Activated CD4-positive, alpha-beta T cell treated with anti-CD3 and anti-CD28 coated beads for 36 hours (primary cell): Measurements from ENCODE around the gene EIF4EBP2. TPM values are rescaled to one million over a fixed set of nuclear protein-coding genes. Genes with fewer than 3 reads are reported as not detected.
A peak's percentile ranks its signal among the peaks of the same experiment; 100 is the strongest.

ENCODE experiments used
- ATAC-seq: fragments of 200-7000 bp; cut with Tn5 transposase; one replicate; pipeline ENCODE4 v1.10.0; 2021; ENCODE audit warnings: mild to moderate bottlenecking, moderate library complexity
- CTCF ChIA-PET: fragments of 350-600 bp; sonication (Branson Sonifier 250); formaldehyde crosslinking; loops from one replicate; lab custom pipeline; 2021; ENCODE audit warnings: antibody characterized with exemption; lab: Charles Lee
- POLR2A ChIA-PET: fragments of 350-600 bp; sonication (Branson Sonifier 250); formaldehyde crosslinking; loops from one replicate; lab custom pipeline; 2021; ENCODE audit warnings: antibody characterized with exemption, inconsistent platforms; lab: Charles Lee
- DNase-seq: peaks from one replicate; pipeline ENCODE4 v3.0.0-alpha.2; 2020
- H3K27ac Mint-ChIP-seq: one replicate; pipeline ENCODE4 v1.8.0; 2021; ENCODE audit warnings: mixed read lengths
- H3K27me3 Mint-ChIP-seq: one replicate; pipeline ENCODE4 v1.8.0; 2021; ENCODE audit warnings: mixed read lengths
- H3K36me3 Mint-ChIP-seq: one replicate; pipeline ENCODE4 v1.8.0; 2021; ENCODE audit warnings: low read depth, mixed read lengths
- H3K4me1 Mint-ChIP-seq: one replicate; pipeline ENCODE4 v1.8.0; 2021; ENCODE audit warnings: mixed read lengths
- H3K4me3 Mint-ChIP-seq: one replicate; pipeline ENCODE4 v1.8.0; 2021; ENCODE audit warnings: mild to moderate bottlenecking, moderate library complexity, mixed read lengths
- H3K9me3 Mint-ChIP-seq: one replicate; pipeline ENCODE4 v1.8.0; 2021; ENCODE audit warnings: low read depth, mixed read lengths
- intact Hi-C, 2 experiments: fragments of 100-400 bp; cut with DNase I in 1 of 2; cut with micrococcal nuclease in 1 of 2; formaldehyde crosslinking; loops; one replicate each; pipeline versions ENCODE4 v1.14.2 to v1.15.1; 2022 to 2024; cut with DNase I, micrococcal nuclease
- total RNA-seq, 2 experiments: library from RNA; stranded (reverse); gene quantifications; one replicate each; pipeline ENCODE4 v1.2.3, GENCODE V29; 2021

EIF4EBP2 gene
- total RNA-seq, 2 experiments from 2014 or later: 24.4 to 27.7 TPM

DNA sequence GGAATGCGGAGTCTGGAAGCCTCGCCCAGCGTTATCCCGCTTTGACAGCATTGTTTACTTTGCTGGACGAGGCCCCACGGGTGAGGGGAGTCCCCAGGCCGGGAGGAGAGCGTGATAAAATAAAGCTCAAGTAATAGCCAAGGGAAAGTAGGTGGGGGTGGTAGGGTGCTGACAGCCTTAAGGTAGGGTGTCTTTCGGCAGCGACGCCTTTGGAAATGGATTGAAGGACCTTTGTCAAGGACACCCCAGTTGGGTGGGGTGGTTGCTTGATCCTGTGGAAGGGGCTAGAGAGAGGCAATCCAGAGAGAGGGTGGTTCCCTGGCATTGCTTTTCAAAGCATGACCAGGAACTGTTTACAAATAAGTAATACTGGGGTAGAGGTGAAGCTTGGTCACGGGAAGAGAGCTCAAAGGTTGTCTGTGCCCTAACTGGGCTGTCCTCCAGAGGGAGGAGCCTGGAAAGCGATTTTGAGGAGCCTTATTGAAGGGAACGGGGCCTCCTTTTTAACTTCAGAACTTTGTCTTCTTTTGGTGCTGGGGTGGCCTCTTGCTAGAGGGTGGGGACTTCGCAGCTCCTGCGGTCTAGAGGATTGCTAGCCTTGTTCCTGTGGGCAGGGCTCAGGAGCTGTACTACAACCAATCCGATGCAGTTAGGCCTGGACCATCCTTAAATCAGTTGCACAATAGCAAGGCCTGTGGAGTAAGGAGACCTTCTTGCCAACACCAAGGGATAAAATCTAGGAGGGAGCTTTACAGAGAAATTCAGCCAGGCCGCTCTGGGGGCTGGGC is 1.3 kb downstream of the EIF4EBP2 start:
- ChIA-PET POLR2A (interaction anchor here (0.5 to 1.6 kb wide), 4 partner anchors 12 to 360 kb away, joined by 3 to 8 read pairs (median 6); partner anchors contain the start of gene PPA1), CTCF (interaction anchor here (0.6 to 2.4 kb wide), 9 partner anchors 9 to 242 kb away, joined by 3 to 10 read pairs (median 4); no protein-coding TSS in a partner anchor)
- DNase-seq: peak; percentile 52
- ATAC-seq: peak; percentile 47
- Mint-ChIP-seq H3K27ac (peak overlapping the region; percentile 91), H3K27me3 (no peaks in the 10 kb centered on the region), H3K4me1 (peaks cover 41% of the 10 kb centered on the region), H3K4me3 (peak overlapping the region; percentile 94), H3K36me3 (peaks cover 24% of the 10 kb centered on the region), H3K9me3 (no peaks in the 10 kb centered on the region)
- intact Hi-C loops: no loop called here

- DNase-seq (no peak), ATAC-seq (no peak)
- intact Hi-C loops: loop anchor here in 1 of 2 experiments (10.0 kb wide), 1 partner anchor 1095 kb away; no protein-coding TSS in a partner anchor
- peaks cover 30% of the 10 kb centered on the region for H3K36me3 Mint-ChIP-seq
- H3K4me3 Mint-ChIP-seq: no peak overlapping the region
- H3K27ac Mint-ChIP-seq: no peak overlapping the region
- no peaks in the 10 kb centered on the region for H3K27me3 Mint-ChIP-seq
- H3K9me3 Mint-ChIP-seq: no peaks in the 10 kb centered on the region
- POLR2A ChIA-PET: interaction anchor here (0.5 kb wide), 1 partner anchor 229 kb away, joined by 3 read pairs; no protein-coding TSS in a partner anchor
- CTCF ChIA-PET: interaction anchor here (0.7 to 1.5 kb wide), 5 partner anchors 17 to 51 kb away, joined by 3 to 5 read pairs (median 4); no protein-coding TSS in a partner anchor
- H3K4me1 Mint-ChIP-seq: peaks cover 59% of the 10 kb centered on the region
Observed at GRCh38 chr10:70409772-70410171, 5.8 kb downstream of the EIF4EBP2 start.

DNA sequence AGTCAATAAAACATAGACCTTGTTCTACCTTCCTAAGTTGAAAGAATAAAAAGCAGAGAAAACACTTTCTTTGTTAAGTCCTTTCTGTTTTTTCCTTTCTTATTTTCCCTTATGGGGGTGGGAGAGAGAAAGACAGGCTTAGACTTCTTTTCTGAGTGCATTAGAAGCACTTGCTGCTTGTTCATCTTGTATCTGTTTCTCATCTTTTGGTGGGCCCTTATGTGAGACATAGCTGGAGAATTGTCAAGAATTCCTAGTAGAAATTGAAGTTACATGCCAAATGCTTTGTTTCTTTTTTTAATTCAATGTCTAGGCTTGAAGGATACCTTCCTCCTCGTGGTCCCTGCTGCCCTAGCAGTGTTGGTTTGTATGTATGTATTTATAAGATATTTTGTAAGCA is 6.7 kb downstream of the EIF4EBP2 start:
- Mint-ChIP-seq H3K9me3 (no peaks in the 10 kb centered on the region), H3K36me3 (peaks cover 29% of the 10 kb centered on the region), H3K4me1 (peaks cover 58% of the 10 kb centered on the region), H3K4me3 (no peak overlapping the region), H3K27ac (no peak overlapping the region), H3K27me3 (no peaks in the 10 kb centered on the region)
- ATAC-seq: no peak
- ChIA-PET CTCF (interaction anchor here (1.5 kb wide), 1 partner anchor 50 kb away, joined by 3 read pairs; no protein-coding TSS in a partner anchor), POLR2A (no interaction called here)
- intact Hi-C loops: loop anchor here in 1 of 2 experiments (10.0 kb wide), 1 partner anchor 1096 kb away; no protein-coding TSS in a partner anchor
- DNase-seq: no peak

- Mint-ChIP-seq H3K9me3 (no peaks in the 10 kb centered on the region), H3K36me3 (peaks cover 25% of the 10 kb centered on the region), H3K4me1 (peaks cover 58% of the 10 kb centered on the region), H3K27ac (no peak overlapping the region), H3K27me3 (no peaks in the 10 kb centered on the region), H3K4me3 (no peak overlapping the region)
- no peak for DNase-seq
- ChIA-PET POLR2A (no interaction called here), CTCF (interaction anchor here (1.1 to 2.9 kb wide), 3 partner anchors 48 to 191 kb away, joined by 3 to 9 read pairs (median 4); no protein-coding TSS in a partner anchor)
- no peak for ATAC-seq
- intact Hi-C loops: loop anchor here in 1 of 2 experiments (10.0 kb wide), 1 partner anchor 1098 kb away; no protein-coding TSS in a partner anchor
Observed at GRCh38 chr10:70412356-70412755, 8.4 kb downstream of the EIF4EBP2 start.

- no peak for DNase-seq
- Mint-ChIP-seq H3K4me3 (no peak overlapping the region), H3K4me1 (peaks cover 34% of the 10 kb centered on the region), H3K9me3 (no peaks in the 10 kb centered on the region), H3K27ac (peak overlapping the region; percentile 40), H3K27me3 (no peaks in the 10 kb centered on the region), H3K36me3 (peaks cover 16% of the 10 kb centered on the region)
- POLR2A ChIA-PET: interaction anchor here (0.9 to 1.8 kb wide), 3 partner anchors 11 to 14 kb away, joined by 4 to 8 read pairs (median 7); partner anchors contain the start of gene EIF4EBP2
- intact Hi-C loops: loop anchor here in 1 of 2 experiments (10.0 kb wide), 1 partner anchor 1103 kb away; no protein-coding TSS in a partner anchor
- ATAC-seq: peak; percentile 83
- CTCF ChIA-PET: interaction anchor here (0.5 to 2.4 kb wide), 5 partner anchors 10 to 153 kb away, joined by 3 to 10 read pairs (median 5); partner anchors contain the start of gene EIF4EBP2
Observed at GRCh38 chr10:70417568-70417967, 13.6 kb downstream of the EIF4EBP2 start.

- Mint-ChIP-seq H3K9me3 (no peaks in the 10 kb centered on the region), H3K27me3 (no peaks in the 10 kb centered on the region), H3K4me3 (no peak overlapping the region), H3K36me3 (peaks cover 22% of the 10 kb centered on the region), H3K27ac (peak overlapping the region; percentile 40), H3K4me1 (peaks cover 30% of the 10 kb centered on the region)
- ATAC-seq (peak; percentile 60), DNase-seq (peak; percentile 32)
- intact Hi-C loops: loop anchor here in 1 of 2 experiments (10.0 kb wide), 1 partner anchor 1103 kb away; no protein-coding TSS in a partner anchor
- ChIA-PET CTCF (interaction anchor here (0.5 to 2.4 kb wide), 4 partner anchors 12 to 154 kb away, joined by 3 to 10 read pairs (median 4); no protein-coding TSS in a partner anchor), POLR2A (interaction anchor here (1.1 to 1.8 kb wide), 2 partner anchors 13 to 15 kb away, joined by 7 to 8 read pairs; partner anchors contain the start of gene EIF4EBP2)
Observed at GRCh38 chr10:70418229-70418628, 14.3 kb downstream of the EIF4EBP2 start.

DNA sequence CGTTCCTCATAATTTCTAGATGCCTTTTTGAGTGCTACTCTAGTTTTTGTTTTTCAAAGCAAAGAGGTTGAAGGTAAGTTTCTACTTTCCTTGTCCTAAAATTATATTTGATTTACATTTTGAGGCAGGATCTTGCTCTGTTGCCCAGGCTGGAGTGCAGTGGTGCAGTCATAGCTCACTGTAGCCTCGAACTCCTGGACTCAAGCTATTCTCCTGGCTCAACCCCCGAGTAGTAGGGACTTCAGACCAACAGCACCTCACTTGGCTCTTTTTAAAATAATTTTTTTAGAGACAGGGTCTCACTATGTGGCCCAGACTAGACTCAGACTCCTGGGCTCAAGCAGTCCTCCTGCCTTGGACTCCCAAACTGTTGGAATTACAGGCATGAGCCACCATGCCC is 14.8 kb downstream of the EIF4EBP2 start:
- CTCF ChIA-PET: interaction anchor here (2.4 kb wide), 1 partner anchor 13 kb away, joined by 10 read pairs; no protein-coding TSS in a partner anchor
- intact Hi-C loops: loop anchor here in 1 of 2 experiments (10.0 kb wide), 1 partner anchor 1104 kb away; no protein-coding TSS in a partner anchor

DNA sequence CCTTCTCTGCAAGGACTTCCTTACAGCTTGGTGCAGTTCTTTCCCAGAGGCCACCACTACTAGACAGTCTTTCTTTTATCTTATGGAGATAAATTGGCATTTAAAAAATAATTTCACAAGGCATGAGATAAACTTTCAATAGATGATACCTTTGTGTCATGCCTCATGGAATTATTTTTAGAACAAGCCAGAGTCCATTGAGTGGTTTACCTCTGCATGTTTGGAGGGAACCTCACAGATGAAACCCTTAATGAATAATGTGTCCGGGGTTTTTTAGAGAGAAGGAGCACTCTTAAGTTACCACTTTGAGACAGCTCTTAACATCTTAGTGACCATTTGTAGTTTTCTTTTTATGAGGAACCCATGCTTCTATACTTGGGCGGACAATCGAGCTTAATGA is 20.4 kb downstream of the EIF4EBP2 start:
- ATAC-seq (no peak), DNase-seq (no peak)
- POLR2A ChIA-PET: interaction anchor here (1.2 kb wide), 1 partner anchor 19 kb away, joined by 3 read pairs; no protein-coding TSS in a partner anchor
- no peak overlapping the region for H3K4me3 Mint-ChIP-seq
- no peaks in the 10 kb centered on the region for H3K9me3 Mint-ChIP-seq
- peaks cover 33% of the 10 kb centered on the region for H3K36me3 Mint-ChIP-seq
- CTCF ChIA-PET: interaction anchor here (0.6 to 1.0 kb wide), 3 partner anchors 42 to 126 kb away, joined by 3 read pairs; no protein-coding TSS in a partner anchor
- H3K27me3 Mint-ChIP-seq: no peaks in the 10 kb centered on the region
- H3K4me1 Mint-ChIP-seq: no peaks in the 10 kb centered on the region
- intact Hi-C loops: no loop called here
- no peak overlapping the region for H3K27ac Mint-ChIP-seq

More for the DNA sequence above, 14.8 kb downstream of the EIF4EBP2 start:
- Mint-ChIP-seq H3K9me3 (no peaks in the 10 kb centered on the region), H3K36me3 (peaks cover 24% of the 10 kb centered on the region), H3K4me3 (no peak overlapping the region), H3K27me3 (no peaks in the 10 kb centered on the region), H3K4me1 (peaks cover 30% of the 10 kb centered on the region), H3K27ac (peak overlapping the region; percentile 52)
- POLR2A ChIA-PET: interaction anchor here (1.8 kb wide), 1 partner anchor 15 kb away, joined by 7 read pairs; the partner anchor contains the start of gene EIF4EBP2
- no peak for DNase-seq
- ATAC-seq: no peak

DNA sequence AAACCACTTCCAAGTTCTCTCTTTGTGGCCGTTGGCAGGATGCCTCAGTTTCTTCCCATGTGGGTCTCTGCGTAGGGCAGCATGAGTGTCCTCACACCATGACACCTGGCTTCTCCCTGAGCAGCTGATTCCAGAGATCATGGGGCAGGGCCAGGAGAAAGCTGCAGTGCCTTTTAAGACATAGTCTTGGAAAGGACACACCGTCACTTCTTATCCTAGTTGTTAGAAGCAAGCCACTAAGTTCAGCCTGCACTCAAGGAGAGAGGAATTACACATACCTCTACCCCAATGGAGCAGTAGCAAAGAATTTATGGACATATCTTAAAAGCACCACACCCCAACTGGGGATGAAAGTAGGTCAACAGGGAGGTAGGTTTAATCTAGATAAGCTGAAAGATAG is 21.2 kb downstream of the EIF4EBP2 start:
- ChIA-PET POLR2A (interaction anchor here (1.2 kb wide), 1 partner anchor 18 kb away, joined by 3 read pairs; no protein-coding TSS in a partner anchor), CTCF (interaction anchor here (0.6 to 1.3 kb wide), 3 partner anchors 23 to 335 kb away, joined by 3 to 7 read pairs (median 5); partner anchors contain the start of gene TYSND1)
- intact Hi-C loops: no loop called here
- Mint-ChIP-seq H3K4me1 (no peaks in the 10 kb centered on the region), H3K9me3 (no peaks in the 10 kb centered on the region), H3K27ac (no peak overlapping the region), H3K27me3 (no peaks in the 10 kb centered on the region), H3K4me3 (no peak overlapping the region), H3K36me3 (peaks cover 28% of the 10 kb centered on the region)
- ATAC-seq: no peak
- no peak for DNase-seq

DNA sequence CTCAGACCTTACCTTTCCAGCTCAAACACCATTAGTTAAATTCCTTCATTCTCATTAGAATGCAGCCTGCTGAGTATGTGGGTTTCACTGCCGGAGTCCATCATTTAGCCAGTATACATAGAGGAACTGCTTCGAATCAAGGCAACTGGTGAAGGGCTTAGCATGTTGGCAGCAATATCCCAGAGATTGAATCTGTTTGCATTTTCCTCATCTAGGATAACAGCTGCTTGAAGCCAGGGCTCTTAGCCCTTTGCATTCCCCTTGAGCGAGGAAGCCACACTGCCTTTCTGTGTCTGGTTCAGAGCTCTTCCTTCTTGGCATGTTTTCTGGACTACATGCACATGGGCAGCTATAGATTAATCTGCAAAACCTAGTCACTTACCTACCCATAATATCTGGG is 22.9 kb downstream of the EIF4EBP2 start:
- Mint-ChIP-seq H3K27ac (no peak overlapping the region), H3K9me3 (no peaks in the 10 kb centered on the region), H3K4me3 (no peak overlapping the region), H3K36me3 (peaks cover 26% of the 10 kb centered on the region), H3K4me1 (peaks cover 4% of the 10 kb centered on the region), H3K27me3 (no peaks in the 10 kb centered on the region)
- ChIA-PET POLR2A (interaction anchor here (0.5 to 0.6 kb wide), 2 partner anchors 346 to 446 kb away, joined by 3 to 5 read pairs; no protein-coding TSS in a partner anchor), CTCF (interaction anchor here (0.6 to 1.4 kb wide), 4 partner anchors 9 to 520 kb away, joined by 3 to 5 read pairs (median 4); no protein-coding TSS in a partner anchor)
- ATAC-seq (no peak), DNase-seq (no peak)
- intact Hi-C loops: no loop called here
